C1 segment of cervical spinal cord (tissue), 14 donors: ENCODE data around the gene TBC1D10A.

Experiments
- DNase-seq, 14 donors: peaks; one replicate each; lab custom pipeline; 2025; lab: John Stamatoyannopoulos, UW

The TBC1D10A gene

DNA sequence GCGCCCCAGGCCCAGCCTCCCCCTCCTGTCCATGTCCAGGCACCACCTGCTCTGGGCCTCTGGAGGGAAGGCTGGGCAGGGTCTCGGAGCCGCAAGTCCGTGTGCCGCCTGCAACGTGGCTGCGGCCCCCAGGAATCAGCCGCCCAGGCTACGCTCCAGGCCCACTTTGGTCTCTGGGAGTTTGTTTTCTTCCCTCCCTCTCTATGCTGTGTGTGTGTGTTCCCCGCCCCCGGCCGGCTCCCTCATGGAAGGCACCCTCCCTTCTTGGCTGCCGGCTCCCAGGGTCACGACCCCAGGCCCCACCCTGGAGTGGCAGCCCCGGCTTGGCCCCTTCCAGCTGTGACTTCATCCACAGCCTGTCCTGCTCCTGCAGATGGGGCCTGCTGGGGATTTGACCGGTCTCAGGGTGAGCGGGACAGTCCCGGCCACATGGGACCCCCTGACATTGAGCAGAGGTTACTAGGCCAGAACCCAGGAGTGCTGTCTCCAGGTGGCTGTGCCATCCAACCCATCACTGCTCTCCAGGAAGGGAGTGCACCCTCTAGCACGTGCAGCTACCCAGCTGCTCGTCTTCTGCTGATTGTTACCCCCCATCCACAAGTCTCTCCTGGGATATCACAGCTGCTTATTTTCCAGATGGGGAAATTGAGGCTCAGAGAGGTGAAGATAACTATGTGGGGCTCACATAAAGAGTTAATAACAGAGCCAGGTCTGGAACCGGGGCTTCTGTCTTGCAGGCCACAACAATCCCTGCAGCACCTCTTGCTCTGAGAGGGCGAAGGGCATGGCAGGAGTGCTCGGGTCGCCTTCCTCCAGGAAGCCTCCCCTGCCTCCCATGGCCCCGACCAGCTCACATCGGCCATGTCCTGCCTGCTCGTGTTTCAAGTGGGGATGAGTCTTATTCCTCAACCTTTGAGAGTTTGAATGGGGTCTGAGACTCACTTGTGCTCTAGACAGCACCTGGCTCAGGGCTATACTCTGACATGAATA is 77.4 kb downstream of the TBC1D10A start:
- DNase-seq, result no peak

DNA sequence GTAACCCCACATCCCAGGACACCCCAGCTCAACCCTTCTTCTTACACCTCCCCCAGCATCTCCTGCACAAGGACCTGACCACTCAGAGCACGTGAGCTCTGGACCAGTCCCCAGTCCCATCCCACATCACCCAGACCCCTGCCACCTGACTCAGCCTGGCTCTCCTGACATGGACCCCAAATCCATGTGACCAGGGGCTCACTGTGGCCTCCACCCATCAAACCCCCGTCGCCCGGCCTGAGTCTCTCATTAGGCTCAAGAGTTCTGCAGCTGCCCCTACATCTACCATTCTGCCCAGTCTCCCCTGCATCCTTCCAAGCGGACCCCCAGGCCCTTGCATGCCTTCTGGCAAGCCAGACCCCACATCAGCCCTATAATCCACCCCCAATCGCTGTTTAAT is 78.3 kb downstream of the TBC1D10A start:
- DNase-seq, result no peak

DNA sequence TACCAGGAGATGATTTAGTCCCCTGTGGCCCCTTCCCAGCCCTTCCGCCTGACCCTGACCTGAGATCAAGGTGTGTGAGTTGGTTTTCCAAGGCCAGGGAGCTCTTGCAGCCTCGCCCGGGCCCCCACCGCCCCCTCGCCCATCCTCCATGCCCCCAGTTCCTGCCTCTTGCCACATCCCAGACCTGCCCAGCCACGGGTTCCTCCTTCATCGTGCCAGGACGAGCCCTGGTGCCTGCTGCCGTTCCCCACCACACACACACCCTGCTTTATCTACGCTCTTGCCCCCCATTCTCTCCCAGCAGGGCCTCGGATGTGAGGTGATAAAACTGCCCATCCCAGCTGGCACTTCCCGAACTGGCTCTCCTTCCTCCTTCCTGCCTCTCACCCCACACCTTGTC is 78.8 kb downstream of the TBC1D10A start:
- no peak for DNase-seq

DNA sequence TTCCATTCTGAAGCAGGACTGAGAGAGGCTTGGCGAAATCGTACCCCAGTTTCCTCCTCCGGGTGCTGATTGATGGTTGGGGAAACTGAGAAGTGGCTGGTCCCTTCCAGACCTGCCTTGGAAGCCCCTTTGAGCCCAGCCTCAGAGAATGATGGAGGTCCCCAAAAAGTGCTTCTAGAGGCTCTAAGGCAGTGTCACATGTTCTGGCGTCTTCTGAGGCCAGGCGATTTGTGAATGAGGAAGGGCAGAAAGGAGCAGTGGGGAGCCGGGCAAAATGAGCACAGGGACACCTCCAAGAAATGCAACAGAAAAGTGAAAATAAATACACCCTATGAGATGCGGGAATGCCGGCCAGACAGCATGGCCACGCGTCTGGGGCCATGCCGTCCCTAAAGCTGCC is 79.2 kb downstream of the TBC1D10A start:
- DNase-seq, result no peak

DNA sequence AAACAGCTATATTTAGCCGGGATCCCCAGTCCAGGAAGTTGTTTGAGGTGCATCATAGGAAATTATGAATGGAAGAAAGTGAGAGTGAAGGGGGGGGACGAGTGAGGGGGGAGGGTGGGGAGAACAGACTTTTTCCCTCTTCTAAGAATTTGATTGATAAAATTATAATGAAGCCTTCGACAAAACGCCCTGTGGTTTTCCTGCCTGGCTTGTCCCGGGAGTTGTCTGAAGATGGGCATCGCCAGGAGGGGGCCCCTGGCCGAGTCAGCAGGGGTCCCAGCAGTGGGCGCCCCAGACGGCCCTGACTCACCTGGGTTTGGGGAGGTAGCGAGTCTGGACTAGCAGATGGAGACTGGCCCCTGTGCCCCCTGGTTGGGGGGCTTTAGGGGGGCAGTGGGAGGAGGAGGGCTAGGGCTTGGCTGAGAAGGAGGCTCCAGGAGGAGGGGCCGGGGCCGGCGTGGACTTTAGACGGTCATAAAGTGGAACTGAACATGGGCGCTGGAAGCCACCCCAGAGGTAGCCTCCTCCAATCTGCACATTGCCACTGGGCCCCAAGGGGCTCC is 79.8 kb downstream of the TBC1D10A start:
- no peak for DNase-seq

DNA sequence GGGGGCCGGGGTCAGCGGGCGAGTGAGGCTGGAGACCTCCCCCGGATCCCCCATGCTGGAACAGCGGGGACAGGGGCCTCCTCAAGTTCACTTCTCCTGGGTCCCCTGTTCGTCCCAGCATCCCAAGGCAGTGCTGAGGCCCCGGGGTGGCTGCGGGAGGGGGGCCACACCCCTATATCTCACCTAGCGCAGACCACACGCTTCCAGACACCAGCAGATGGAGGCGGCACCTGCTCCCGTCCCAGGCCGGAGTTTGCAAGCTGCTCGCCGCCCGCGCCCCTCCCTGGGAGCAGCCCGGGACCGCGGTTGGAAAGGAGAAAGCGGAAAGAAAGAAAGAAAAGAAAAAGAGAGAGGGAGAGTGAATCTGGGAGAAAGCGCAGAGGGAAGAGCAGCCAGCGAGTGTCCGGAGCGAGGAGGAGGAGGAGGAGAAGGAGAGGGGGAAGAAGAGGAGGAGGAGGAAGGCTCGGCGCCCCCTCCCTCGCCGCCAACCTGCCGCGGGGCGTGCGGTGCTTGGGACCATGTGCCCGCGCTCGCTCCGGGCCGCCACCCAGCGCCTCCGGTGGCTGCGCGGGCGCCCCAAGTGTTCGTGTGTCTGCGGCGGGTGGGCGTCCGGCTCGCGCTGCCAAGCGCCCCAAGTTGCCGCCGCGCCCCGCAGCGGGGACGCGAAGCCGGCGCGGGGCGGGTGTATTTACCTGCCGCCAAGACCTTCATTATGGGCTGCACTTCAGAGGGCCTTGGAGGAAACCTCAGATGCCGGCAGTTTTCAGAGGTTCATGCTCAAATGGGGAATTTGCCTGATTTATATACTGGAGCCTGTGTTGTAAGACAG is 80.5 kb downstream of the TBC1D10A start, which contains the start of gene LIF:
Gene LIF, minus strand, starts transcription at position 775 of the 829 bp plus-strand sequence. Its CDS starts 64 bp downstream, at position 711.
- peak in 1 of 14 donors; percentile 17 for DNase-seq

DNA sequence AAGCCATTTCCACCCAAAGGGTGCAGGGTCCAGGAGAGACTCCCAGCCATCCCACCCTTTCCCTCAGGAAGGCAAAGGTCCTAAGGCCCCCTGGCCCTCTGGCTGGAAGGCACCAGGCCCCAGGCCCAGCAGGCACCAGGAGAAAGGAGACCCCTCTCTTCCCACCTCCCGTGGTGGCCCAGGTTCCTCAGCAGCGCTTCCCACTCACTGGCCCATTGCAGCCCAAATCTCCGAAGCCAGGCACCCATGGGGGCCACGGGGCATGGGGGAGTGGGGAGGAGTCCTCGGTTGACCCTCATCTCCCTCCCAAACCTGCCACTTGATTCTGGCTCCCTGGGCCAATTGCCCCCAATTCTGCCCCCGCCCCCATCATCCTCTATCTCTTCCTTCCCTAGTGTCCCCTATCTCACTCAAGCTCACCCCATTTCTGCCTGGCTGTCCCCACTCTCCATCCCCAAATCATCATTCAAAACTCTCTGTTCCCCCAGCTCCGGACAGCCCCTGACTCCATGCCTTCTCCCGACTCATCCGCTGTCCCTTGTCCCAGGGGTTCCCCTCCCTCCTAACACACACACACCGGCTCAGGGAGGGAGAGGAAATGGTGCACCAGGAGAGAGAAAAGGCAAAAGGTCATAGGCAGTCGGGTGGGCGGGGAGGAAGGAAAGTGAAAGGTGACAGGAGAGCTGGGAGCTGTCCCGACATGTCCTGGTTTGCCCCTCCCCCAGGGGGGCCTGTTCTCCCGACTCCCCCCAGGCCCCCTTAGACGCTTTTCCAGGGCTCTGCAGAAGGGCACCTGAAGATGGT is 81.4 kb downstream of the TBC1D10A start:
- no peak for DNase-seq

DNA sequence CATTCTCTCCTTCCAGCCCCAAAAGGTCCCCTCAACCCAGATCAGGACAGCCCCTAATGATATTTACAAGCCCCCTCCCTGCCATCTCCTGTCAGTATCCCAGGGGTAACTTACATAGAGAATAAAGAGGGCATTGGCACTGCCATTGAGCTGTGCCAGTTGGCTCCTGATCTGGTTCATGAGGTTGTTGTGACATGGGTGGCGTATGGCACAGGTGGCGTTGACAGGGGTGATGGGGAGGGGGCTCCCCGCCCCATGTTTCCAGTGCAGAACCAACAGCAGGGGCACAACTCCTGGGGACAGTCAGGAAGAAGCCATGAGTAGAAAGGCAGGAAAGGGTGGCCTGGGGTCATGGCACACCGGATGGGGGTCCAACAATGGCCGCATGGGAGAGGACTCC is 82.1 kb downstream of the TBC1D10A start:
- DNase-seq, result no peak

DNA sequence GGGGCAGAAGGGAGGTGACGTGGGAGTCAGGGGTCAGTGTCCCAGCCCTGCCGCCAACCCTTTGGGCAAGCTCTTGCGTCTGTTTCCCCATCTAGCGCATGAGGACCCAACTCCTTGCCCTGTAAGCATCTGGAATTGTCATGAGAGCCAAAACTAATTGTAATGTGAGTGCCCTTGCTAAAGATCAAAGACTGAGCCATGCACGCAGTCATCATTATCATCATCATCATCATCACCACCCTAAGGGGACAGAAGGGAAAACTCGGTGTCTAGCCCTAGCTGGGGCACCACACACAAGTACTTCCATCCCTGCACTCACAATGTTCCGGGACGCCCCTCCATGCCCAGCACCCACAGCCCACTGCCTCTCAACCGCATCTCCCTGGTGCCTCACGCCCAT is 82.7 kb downstream of the TBC1D10A start:
- DNase-seq, result no peak

DNA sequence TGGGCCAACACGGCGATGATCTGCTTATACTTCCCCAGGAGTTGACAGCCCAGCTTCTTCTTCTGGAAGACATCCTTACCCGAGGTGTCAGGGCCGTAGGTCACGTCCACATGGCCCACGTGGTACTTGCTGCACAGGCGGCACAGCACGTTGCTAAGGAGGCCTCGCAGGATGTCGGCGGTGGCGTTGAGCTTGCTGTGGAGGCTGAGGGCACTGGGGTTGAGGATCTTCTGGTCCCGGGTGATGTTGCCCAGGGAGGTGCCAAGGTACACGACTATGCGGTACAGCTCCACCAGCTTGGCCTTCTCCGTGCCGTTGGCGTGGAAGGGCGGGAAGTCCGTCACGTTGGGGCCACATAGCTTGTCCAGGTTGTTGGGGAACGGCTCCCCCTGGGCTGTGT is 83.1 kb downstream of the TBC1D10A start:
- no peak for DNase-seq
